Activated naive CD8-positive, alpha-beta T cell (primary cell): ENCODE results near the gene FIBP.

Experiments
- H3K27ac Mint-ChIP-seq: one replicate; pipeline ENCODE4 v1.8.0; 2021; ENCODE audit warnings: mixed read lengths
- H3K27me3 Mint-ChIP-seq: one replicate; pipeline ENCODE4 v1.8.0; 2021; ENCODE audit warnings: mixed read lengths
- H3K36me3 Mint-ChIP-seq: one replicate; pipeline ENCODE4 v1.8.0; 2021; ENCODE audit warnings: mixed read lengths
- H3K4me1 Mint-ChIP-seq: one replicate; pipeline ENCODE4 v1.8.0; 2021; ENCODE audit warnings: low read depth, mixed read lengths
- H3K4me3 Mint-ChIP-seq: one replicate; pipeline ENCODE4 v1.8.0; 2021; ENCODE audit warnings: mild to moderate bottlenecking, mixed read lengths
- H3K9me3 Mint-ChIP-seq: one replicate; pipeline ENCODE4 v1.8.0; 2021; ENCODE audit warnings: low read depth, mixed read lengths

The FIBP gene

DNA sequence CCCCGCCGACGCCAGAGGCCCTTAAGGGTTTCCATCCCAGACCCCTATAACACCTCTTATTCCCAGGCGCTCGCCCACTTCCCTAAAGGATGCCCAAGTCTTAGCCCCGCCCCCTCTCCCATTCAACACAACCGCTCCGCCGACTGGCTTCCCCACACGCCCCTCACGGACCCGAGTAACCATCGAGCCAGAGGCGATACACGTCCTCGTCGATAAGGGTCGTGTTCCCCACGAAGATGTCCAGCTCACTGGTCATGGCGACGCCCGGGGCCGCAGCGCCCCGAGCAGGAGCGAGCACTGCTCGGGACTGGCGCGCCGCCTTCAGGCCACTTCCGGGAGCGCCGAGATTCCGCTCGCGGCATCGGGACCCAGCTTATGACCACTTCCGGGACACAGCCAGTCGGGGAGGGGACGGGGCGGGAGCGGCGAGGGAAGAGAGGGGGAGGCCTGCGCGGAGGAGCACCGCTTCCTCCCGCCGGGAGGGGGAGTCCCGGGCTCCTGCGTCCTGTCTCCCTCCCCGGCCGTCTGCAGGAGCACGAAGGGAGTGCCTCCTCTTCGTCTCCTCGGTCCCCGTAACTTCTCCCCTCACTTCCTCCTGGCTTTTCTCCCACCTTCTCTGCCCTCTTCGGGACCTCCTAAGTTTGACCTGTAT, at the start of gene FIBP:
FIBP (minus strand) TSS at position 309 of the 652 bp plus-strand sequence; CDS start at position 256, 53 bp downstream.
- peak within 1 kb of the TSS; percentile 97 for H3K4me3 Mint-ChIP-seq
- H3K9me3 Mint-ChIP-seq: no peaks in the 10 kb centered on the region
- H3K27ac Mint-ChIP-seq: peak within 1 kb of the TSS; percentile 95
- H3K36me3 Mint-ChIP-seq: peaks cover 6% of the 10 kb centered on the region
- H3K4me1 Mint-ChIP-seq: peaks cover 48% of the 10 kb centered on the region
- H3K27me3 Mint-ChIP-seq: no peaks in the 10 kb centered on the region

DNA sequence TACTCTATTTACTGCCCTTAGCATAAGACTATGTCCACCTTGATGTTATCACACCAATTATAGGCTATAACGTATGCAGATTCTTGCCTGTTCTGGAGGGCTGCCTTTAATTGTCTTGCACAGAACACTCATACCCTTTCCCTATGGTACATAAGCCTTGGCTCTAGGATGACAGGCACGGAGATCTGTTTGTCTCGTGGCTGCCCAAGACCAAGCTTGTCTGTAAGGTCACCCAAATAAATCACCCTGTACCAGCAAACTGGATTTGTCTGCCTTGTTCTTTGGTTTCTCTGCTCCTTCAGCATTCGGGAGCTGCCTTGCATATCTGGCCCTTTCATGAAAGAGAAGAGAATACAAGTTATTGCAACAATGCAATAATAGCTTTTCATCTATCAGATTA, 49.5 kb upstream of the FIBP start:
- no peaks in the 10 kb centered on the region for H3K9me3 Mint-ChIP-seq
- H3K4me1 Mint-ChIP-seq: no peaks in the 10 kb centered on the region
- no peaks in the 10 kb centered on the region for H3K36me3 Mint-ChIP-seq
- H3K27ac Mint-ChIP-seq: no peak overlapping the region
- peaks cover 2% of the 10 kb centered on the region for H3K27me3 Mint-ChIP-seq
- no peak overlapping the region for H3K4me3 Mint-ChIP-seq

DNA sequence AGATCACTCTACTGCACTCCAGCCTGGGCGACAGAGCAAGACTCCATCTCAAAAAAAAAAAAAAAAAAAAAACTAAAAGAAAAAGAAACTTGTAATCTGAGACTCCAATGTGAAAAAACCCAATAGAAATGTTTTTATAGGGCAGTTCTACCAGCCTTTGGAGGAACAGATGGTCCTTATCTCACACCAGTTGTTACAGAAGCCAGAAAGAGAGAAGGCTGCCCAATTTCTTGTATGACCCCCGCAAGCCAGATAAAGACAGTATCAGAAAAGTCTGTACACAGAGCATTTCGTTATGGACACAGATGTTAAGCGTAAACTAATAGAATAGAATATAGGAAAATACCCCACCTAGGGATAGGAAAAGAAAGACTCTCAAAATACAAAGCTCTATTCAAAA, 45.7 kb upstream of the FIBP start:
- Mint-ChIP-seq H3K36me3 (no peaks in the 10 kb centered on the region), H3K27me3 (no peaks in the 10 kb centered on the region), H3K4me3 (no peak overlapping the region), H3K27ac (no peak overlapping the region), H3K9me3 (no peaks in the 10 kb centered on the region), H3K4me1 (peaks cover 19% of the 10 kb centered on the region)

DNA sequence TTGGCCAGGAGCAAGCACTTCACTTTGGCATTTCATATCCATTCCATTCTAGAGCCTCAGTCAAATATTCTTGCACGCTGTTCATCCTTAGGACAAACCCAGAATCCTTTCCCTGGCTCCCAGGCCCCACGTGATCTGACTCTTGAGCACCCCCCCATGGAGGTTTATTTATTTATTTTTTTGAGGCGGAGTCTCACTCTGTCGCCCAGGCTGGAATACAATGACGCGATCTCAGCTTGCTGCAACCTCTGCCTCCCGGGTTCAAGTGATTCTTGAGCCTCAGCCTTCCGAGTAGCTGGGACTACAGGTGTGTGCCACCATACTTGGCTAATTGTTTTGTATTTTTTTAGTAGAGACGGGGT, 44.3 kb upstream of the FIBP start:
- H3K4me3 Mint-ChIP-seq: no peak overlapping the region
- peaks cover 33% of the 10 kb centered on the region for H3K4me1 Mint-ChIP-seq
- H3K27me3 Mint-ChIP-seq: no peaks in the 10 kb centered on the region
- H3K9me3 Mint-ChIP-seq: no peaks in the 10 kb centered on the region
- H3K36me3 Mint-ChIP-seq: no peaks in the 10 kb centered on the region
- no peak overlapping the region for H3K27ac Mint-ChIP-seq

DNA sequence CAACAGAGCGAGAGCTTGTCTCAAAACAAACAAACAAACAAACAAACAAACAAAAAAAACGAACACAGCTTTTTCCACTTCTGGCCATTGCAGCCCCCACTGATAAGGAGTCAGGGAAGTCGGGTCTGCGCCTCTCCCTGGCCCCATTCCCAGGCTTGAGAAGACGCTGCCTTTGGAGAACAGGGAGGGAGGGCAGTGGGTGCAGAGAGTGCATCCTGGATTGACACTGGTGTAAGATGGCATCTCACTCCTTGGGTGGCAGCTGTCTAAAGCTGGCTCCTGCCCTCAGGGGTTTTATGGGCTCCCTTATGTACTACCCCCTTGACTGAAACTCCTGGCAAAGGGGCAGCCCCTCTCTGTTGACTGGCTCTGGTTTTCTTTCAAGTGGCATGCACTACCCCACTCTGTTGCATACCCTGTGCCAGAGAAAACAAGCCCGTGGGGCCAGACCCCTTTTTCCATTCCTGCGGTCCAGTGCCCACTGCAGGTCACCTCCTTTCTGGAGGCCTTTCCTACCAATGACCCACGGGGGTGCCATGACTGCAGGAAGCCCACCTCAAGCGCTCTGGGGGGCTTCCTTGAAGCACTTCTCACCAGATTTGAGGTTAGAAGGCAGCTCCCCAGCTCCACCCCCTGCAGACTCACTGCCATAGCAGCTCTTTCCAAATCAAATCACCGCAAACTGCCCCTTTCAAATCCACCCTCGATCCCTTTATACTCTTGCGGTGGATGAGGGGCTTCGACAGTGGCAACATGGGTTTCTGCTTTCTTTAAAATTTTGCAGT, 43.7 kb upstream of the FIBP start:
- Mint-ChIP-seq H3K4me1 (peaks cover 39% of the 10 kb centered on the region), H3K27me3 (no peaks in the 10 kb centered on the region), H3K9me3 (no peaks in the 10 kb centered on the region), H3K27ac (peak overlapping the region; percentile 73), H3K4me3 (no peak overlapping the region), H3K36me3 (no peaks in the 10 kb centered on the region)

DNA sequence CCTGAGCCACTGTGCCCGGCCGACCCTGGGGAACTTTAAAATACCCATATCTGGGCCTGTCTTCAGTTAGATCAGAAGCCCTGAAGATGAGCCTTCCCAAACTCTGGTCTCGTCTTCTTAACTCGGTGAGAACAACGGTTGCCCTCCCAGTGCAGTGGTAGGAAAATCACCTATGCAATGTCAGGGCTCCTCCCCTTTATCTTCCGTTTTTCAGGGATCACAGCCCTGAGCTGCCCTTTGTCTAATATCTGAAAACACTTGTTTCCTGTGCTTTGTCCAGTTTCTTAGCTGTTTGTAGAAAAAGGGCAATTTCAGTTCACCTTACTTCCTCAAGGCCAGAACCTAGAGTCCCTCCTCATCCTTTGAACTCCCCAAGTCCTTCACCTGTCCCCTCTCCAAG, 40.4 kb upstream of the FIBP start:
- Mint-ChIP-seq H3K9me3 (no peaks in the 10 kb centered on the region), H3K4me1 (peaks cover 41% of the 10 kb centered on the region), H3K36me3 (no peaks in the 10 kb centered on the region), H3K4me3 (peak overlapping the region; percentile 80), H3K27me3 (no peaks in the 10 kb centered on the region), H3K27ac (peak overlapping the region; percentile 94)

DNA sequence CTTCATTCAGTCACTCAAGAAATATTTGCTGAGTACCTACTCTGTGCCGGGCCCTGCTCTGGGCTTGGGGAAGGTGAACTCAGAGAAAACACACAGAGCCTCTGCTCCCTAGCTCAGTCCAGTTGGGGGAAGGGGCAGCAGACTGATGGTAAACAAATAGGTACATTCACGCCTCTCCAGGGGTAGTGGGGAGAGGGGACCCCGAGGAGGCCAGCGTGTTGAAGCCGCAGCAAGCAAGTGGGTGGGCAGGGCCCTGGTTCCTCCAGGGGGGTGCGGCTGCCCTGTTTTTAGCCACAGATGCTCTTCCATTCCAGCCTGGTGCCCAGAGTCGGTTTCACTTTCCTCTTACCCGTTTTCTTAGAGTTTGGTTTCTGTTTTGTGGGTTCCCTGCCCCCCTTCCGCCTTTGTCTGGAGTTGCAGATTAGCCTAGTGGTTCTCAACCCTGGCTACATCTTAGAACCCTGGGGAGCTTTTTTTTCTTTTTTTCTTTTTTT, 39.7 kb upstream of the FIBP start:
- peak overlapping the region; percentile 80 for H3K4me3 Mint-ChIP-seq
- H3K9me3 Mint-ChIP-seq: no peaks in the 10 kb centered on the region
- H3K27me3 Mint-ChIP-seq: no peaks in the 10 kb centered on the region
- peak overlapping the region; percentile 94 for H3K27ac Mint-ChIP-seq
- H3K36me3 Mint-ChIP-seq: no peaks in the 10 kb centered on the region
- H3K4me1 Mint-ChIP-seq: peaks cover 43% of the 10 kb centered on the region

DNA sequence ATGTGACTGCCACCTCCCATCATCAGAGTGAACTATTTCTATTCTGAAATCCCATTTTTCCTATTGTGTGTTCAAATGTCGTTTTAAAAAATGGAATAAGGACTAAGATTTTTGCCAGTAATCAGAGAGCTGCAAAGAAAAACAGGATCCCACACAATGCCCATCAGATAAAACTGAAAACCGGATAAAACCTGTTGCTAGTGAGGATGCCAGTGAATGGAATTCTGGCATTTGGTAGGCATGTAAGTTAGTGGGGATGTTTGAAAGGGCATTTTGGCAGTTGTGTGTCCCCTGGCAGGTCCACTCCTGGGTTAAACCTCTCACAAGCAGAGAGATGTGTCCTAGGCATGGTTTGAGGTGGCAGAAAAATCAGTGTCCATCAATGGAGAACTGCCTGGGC, 37.1 kb upstream of the FIBP start:
- H3K4me1 Mint-ChIP-seq: peaks cover 39% of the 10 kb centered on the region
- H3K9me3 Mint-ChIP-seq: no peaks in the 10 kb centered on the region
- no peaks in the 10 kb centered on the region for H3K27me3 Mint-ChIP-seq
- no peak overlapping the region for H3K4me3 Mint-ChIP-seq
- H3K36me3 Mint-ChIP-seq: no peaks in the 10 kb centered on the region
- no peak overlapping the region for H3K27ac Mint-ChIP-seq

DNA sequence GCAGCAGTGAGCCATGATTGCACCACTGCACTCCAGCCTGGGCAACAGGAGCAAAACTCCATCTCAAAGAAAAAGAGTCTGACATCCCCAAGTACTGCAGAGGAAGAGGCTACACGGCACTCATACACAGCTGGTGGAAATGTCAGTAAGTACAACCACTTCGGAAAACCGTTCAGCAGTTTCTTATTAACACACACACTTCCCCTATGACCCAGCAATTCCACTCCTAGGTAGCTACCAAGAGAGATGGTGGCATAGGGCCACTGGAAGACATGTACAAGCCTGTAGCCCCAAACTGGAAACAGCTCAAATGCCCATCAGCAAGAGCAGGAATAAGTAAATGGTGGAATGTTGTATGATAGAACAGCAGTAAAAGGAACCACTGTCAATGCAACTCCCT, 34.3 kb upstream of the FIBP start:
- Mint-ChIP-seq H3K4me3 (peak overlapping the region; percentile 34), H3K27ac (peak overlapping the region; percentile 24), H3K36me3 (no peaks in the 10 kb centered on the region), H3K4me1 (peaks cover 28% of the 10 kb centered on the region), H3K27me3 (no peaks in the 10 kb centered on the region), H3K9me3 (no peaks in the 10 kb centered on the region)

DNA sequence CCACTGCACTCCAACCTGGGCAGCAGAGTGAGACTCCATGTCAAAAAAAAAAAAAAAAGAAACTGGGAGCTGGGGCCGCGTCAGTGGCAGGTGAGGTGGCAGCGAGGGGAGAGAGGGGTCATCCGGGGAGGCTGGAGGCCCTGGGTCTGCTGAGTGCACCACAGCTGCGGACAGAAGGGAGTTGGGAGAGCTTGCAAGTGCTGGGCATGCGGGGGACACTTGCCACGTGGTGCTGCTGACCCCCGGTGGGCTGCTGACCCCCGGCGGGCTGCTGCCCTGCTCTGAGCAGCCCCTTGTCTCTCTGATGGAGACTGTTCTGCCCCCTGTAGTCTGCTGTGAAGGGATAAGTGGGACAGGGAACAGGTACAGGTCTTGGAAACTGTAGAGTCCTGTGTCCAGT, 33.6 kb upstream of the FIBP start:
- Mint-ChIP-seq H3K27me3 (no peaks in the 10 kb centered on the region), H3K36me3 (no peaks in the 10 kb centered on the region), H3K4me1 (peaks cover 26% of the 10 kb centered on the region), H3K9me3 (no peaks in the 10 kb centered on the region), H3K27ac (no peak overlapping the region), H3K4me3 (peak overlapping the region; percentile 25)

DNA sequence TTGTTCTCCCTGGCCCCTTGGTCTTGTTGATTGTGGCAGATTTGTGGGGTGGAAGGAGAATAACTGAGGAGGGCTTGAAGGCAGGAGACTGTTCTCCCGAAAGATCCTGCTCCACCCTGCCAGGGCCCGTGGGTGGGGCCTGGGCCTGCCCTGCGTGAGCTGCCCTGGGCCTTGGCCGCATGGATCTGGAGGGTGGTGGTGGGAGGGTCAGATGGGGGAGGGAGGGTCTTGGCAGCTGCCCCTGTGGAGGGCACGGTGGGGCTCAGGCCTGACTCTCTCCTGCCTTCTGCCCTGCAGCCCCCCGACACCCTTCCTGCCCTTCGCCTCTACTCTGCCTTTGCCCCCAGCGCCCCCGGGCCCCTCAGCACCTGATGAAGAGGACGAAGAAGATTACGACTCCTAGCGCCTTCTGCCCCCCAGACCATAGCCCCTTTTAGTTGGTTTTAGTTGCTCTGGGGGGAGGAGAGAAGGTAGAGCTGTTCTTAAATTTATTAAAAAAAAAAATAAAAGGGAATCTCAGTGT, 32.8 kb upstream of the FIBP start:
- Mint-ChIP-seq H3K4me1 (peaks cover 33% of the 10 kb centered on the region), H3K36me3 (no peaks in the 10 kb centered on the region), H3K27ac (no peak overlapping the region), H3K27me3 (no peaks in the 10 kb centered on the region), H3K4me3 (peak overlapping the region; percentile 92), H3K9me3 (no peaks in the 10 kb centered on the region)

DNA sequence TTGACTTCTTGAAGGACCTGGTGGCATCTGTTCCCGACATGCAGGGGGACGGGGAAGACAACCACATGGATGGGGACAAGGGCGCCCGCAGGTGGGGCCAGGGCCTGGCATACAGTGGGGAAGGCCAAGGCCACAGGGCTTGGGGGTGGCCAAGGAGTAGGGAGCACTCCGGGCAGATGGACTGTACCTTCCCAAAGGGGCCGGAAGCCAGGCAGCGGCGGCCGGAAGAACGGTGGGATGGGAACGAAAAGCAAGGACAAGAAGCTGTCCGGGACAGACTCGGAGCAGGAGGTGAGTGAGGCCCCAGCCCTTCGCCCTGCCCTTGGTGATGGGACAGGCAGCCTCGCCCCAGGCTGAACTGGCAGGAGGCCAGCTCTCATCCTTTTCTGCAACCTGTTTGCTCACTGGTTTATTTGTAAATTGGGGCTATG, 32.1 kb upstream of the FIBP start:
- Mint-ChIP-seq H3K27ac (peak overlapping the region; percentile 16), H3K36me3 (no peaks in the 10 kb centered on the region), H3K9me3 (no peaks in the 10 kb centered on the region), H3K4me3 (peak overlapping the region; percentile 92), H3K4me1 (peaks cover 36% of the 10 kb centered on the region), H3K27me3 (no peaks in the 10 kb centered on the region)

DNA sequence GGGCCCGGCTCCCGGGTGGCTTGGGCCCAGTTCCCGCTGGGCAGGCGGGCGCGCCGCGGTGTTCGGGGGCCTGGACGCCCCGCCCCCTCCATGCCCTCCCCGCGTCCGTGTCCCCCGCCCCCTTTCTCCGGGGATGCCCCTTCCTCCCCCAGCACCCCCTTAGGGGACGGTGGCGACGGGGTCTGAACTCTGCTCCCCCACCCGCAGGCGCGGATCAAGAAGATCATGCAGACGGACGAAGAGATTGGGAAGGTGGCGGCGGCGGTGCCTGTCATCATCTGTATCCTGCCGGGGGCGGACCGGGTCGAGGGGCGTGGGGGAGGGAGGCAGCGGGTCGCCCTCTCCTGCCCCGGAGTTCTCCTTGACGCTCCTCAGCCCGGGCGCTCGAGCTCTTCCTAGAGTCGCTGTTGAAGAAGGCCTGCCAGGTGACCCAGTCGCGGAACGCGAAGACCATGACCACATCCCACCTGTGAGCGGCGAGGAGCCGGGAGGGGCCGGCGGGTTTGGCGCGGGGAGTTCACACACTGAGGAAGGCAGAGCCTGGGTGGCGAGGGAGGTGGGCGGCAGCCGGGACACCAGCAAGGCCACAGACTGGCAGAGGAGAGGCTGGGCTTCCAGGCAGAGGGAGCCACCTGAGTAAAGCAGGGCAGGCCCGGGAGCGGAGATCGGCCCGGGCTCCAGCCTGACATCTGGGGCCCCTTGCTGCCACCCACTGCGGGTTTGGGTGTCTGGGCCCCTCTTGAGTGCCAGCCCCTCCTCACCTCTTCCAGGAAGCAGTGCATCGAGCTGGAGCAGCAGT, 31.5 kb upstream of the FIBP start:
- peaks cover 42% of the 10 kb centered on the region for H3K4me1 Mint-ChIP-seq
- no peaks in the 10 kb centered on the region for H3K27me3 Mint-ChIP-seq
- H3K9me3 Mint-ChIP-seq: no peaks in the 10 kb centered on the region
- H3K27ac Mint-ChIP-seq: peak overlapping the region; percentile 75
- H3K36me3 Mint-ChIP-seq: no peaks in the 10 kb centered on the region
- peak overlapping the region; percentile 92 for H3K4me3 Mint-ChIP-seq

DNA sequence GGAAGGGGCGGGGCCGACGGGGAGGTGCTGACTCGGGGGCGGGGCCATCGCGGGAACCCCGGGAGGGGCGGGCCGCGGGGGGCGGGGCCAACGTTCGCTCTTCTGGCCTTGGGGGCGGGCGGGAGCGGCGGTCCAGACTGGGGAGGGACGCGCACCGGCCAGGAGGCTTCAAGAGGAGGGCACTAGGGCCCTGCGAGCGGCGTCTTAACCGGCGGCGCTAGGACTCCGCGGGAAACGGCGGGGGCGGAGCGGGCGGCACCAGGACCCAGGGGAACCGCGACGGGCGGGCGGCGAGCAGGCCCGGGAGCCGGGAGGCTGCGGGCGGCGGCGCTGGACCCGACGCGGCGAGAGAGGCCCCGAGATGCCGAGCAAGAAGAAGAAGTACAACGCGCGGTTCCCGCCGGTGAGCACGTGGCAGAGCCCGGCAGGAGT, 30.9 kb upstream of the FIBP start, which contains the start of gene DRAP1:
DRAP1 (plus strand) TSS at position 286 of the 432 bp plus-strand sequence; CDS start at position 362, 76 bp downstream.
- peak within 1 kb of the TSS; percentile 85 for H3K27ac Mint-ChIP-seq
- no peaks in the 10 kb centered on the region for H3K36me3 Mint-ChIP-seq
- H3K4me1 Mint-ChIP-seq: peaks cover 45% of the 10 kb centered on the region
- no peaks in the 10 kb centered on the region for H3K27me3 Mint-ChIP-seq
- H3K9me3 Mint-ChIP-seq: no peaks in the 10 kb centered on the region
- H3K4me3 Mint-ChIP-seq: peak within 1 kb of the TSS; percentile 92
